GM19035 (cell line): ENCODE measurements around the gene THADA.
"Not testable (repeated sequence)": the region's sequence is repeated elsewhere in the genome, so short reads cannot be mapped to it uniquely, and the experiment has no call there.

Experiments
- ATAC-seq: cut with Tn5 transposase; IDR thresholded peaks from one replicate; pipeline ENCODE4 v1.9.1; 2021; ENCODE audit not compliant: unreplicated experiment

THADA gene

DNA sequence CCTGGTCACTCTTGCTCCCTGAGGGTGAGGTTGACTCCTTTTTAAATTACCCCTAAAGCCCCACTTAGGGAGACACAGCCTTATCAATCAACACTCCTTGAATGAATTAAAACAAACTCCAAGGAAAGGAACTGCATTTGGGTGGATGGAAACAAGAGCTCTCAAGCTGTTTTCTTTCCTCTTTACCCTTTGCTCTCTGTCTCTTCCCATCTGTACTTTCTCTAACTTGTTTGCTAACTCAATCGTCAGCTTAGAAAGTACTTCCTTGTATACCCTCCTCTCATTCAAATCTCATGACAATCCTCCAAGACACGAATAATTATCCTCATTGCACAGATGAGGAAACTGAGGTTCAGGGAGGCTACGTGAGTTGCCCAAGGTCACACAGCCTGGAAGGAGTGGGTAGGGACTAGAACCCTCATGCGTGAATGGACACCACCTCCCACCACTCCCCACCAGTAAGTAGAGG, 402.2 kb downstream of the THADA start:
- no peak for ATAC-seq

DNA sequence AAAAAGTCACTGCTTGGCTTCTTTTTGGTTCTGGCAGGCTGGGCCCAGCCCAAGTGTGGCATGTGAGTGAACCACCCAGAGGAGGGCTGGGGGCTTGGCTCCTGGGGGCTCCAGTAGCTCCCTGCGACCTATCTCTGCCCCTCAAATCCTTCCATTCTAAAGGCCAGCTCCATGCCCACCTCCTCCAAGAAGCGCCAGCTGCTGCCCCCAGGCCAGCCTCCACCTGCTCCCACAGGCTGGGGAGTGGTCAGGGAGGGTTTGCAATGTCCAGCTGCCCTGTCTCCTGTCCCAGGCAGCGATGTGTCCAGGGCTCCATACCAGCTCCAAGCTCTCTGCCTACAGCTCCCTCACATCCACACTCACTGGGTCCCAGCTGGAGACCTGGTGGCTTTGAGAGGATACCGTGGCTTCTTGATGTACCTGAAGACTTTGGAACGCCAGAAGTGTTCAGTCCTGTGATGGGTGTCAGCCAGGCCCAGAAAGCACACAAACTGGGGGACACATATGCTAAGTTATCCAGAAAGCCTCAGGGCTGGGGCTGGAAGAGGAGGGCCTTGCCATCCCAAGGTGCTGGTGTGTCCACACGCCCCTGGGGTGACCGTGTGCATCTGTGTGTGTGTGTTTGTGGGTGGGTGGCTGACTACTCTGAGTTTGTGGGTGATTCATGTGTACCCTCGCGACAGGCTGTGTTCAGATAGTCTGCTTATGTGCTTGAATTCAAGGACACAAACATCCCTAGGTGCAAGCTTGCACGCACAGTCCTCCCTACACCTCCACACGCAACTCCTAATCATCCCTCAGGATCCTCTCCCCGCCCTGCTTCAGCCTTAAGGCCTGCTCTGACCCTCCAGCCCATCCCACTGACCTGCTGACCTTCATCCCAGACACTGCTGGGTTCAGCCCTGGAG, 402.8 kb downstream of the THADA start:
- ATAC-seq = no peak

DNA sequence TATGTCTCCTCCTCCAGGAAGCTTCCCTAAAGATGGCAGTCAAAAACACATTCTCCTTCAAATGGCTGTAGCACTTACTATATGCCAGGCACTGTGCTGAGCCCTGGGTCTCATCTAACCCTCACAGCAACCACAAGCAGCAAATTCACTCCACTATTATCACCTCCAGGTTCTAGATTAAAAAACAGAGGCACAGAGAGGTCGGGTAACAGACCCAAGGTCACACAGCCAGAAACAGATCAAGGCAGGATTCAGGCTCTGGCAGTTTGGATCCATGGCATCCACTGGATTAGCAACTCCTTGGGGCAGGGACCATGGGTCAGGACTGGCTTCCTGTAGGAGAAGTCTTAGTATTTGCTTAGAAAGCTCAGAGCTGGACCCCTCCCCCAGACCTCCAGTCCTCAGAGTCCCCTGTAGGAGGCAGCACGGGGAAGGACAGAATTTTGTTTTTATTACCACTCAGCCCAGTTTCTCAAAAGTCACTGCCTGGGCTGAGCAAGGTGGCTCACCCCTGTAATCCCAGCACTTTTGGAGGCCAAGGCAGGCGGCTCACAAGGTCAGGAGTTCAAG, 403.8 kb downstream of the THADA start:
- ATAC-seq = no peak

DNA sequence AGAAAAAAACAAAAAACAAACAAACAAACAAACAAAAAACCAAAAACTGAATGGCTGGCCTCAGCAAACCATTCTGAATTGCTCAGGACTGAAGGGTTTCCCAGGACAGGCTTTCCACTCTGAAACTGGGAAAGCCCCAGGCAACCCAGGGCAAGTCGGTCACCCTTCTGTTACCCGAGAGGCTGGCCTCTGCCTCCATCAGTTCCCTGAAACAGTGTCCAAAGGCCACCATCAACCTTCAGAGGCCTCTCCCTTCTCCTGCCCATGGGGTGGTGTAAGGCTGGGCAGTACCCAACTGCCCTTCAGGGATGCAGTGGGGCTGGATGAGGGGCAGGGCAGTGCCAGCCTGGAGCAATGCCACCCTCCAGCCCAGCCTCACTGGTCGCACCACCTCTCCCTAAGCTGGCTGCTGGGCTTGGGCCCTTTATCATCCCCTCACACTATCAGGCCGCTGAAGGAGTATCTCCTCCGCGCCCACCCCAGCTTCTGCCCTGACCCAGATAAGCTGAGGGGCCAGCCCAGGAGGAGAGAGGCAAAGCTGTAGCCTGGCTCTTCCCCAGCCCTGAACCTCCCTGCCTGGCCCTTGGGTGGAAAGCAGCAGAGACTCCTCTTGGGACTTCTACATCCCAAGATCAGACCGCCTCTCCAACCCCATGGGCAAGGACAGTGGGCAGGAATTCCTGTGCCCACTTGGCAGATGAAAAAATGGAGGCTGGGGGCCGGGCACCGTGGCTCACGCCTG, 405.4 kb downstream of the THADA start:
- no peak for ATAC-seq

DNA sequence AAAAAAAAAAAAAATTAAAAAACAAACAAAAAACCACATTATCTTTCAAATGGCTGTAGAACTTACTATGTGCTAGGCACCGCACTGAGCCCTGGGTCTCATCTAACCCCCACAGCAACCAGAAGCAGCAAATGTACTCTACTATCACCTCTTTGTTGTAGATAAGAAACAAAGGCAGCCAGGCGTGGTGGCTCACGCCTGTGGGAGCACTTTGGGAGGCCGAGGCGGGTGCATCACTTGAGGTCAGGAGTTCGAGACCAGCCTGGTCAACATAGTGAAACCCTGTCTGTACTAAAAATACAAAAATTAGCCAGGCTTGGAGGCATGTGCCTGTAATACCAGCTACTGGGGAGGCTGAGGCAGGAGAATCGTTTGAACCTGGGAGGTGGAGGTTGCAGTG, 406.0 kb downstream of the THADA start:
- not testable (repeated sequence) for ATAC-seq

DNA sequence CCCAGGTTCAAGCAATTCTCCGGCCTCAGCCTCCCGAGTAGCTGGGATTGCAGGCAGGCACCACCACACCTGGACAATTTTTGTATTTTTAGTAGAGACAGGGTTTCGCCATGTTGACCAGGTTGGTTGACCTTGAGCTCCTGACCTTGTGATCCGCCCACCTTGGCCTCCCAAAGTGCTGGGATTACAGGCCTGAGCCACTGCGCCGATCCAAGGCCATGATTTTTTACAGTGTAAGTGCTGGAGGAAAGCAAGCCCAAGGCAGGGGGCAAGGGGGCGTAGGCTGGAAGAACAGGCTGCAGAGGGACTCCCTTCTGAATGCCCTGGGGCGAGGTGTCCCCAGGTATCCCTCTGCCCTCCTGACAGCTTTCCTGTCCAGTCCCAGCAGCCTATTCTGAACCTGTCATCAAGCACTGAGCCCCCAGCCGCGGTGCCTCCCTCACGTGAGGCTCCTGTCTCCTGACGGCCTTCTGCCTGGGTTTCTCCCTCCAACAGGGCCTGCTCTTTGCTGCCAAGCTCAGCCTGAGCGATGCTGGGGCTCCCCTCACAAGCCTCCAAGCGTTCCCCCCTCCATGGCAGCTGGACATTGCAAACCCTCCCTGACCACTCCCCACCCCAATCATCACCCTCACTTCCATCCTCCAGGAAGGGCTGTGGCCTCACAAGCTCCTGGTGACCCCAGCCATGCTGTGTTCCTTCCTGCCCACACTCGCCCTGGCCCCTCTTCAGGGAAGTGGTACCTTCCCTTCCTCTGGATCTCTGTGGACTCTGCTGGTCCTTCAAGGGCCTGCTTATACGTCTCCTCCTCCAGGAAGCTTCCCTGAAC, 407.1 kb downstream of the THADA start:
- ATAC-seq = no peak

DNA sequence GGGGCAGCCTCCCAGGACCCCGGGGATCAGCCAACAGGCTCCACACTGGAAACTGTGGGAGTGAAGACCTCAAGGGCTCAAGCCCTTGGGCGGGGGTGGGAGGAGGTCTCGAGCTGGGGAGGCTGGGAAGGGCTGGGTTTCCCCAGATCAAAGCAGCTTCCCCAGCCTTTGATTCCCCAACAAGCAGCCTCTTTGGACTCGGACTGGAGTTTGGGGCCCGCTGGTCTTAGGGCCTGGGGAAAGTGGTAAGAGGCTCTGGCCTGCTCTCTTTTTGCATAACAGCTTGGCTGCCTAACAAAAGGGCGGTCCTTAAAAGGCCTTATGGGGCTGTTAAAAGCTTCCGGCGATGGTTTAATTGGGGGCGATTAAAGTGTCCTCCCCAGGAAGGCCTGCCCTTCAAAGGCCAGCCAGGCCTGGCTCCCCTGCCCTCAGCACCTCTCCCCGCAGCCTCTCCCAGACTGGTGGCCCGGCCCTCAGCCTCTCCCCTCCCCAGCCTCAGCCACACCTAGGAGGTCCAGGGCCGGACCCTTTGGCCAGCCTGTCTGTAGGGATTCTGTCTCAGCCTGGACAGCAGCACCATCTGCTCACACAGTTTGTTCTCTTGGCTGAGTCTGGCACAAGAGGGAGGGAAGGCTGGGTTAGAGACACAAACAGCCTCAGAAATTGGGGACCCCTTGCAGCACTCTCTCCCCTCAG, 409.0 kb downstream of the THADA start:
- ATAC-seq = no peak

DNA sequence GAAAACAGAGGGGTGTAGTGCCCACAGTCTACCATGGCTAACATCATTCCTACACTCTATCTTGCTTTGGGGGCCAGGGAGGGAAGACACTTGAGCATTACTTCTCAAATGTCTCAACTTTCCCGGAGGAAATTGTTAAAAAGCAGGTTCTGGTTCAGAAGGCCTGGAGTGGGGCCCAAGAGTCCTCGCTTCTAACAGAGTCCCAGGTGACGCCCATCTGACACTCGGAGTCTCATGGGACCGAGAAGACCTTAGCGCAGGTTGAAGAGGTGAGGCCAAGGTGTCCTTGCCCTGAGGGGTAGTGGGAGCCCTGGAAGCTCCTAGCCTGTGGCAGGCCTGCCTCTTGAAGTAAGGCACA, 409.5 kb downstream of the THADA start:
- ATAC-seq = no peak

DNA sequence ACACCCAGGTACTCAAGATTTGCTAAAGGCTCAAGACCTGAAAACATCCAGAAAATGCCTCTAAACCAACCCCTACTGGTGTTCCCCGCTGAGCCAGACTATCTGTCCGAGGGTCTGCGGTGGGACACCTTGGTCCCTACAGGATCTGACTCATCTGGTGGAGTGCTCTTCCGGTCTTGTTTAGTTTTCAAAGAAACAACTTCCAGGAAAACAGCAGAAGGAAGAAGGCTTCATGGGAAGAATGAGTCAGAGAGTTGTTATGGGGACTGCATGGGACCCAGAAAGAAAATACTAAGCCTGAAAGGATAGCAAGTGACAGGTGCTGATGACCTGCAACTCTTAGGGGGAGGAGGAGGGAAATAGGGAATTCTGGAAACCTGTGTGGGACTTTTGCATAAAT, 410.7 kb downstream of the THADA start:
- ATAC-seq = no peak

DNA sequence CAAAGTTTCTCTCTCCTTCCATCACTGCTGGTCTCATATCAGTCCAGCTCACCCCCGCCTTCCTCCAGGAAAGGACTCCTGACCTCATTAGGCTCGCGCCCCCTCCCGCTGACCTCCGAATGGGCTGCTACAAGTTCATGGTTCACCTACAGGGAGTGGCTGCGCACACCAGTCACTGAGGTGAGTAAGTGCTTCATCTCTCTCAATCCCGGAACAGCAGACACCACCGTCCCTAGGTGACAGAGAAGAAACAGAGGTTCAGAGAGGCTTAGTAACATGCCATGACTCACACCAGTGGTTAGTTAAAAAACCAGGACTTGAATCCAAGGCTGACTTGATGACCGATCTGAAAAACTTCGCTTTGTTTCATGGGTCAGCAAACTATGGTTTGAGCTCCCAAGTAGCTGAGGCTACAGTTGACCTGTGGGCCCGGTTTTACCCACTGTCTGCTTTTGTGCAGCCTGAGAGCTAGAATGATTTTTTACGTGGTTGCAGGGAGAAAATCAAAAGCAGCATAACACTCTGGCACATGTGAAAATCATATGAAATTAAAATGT, 411.4 kb downstream of the THADA start:
- ATAC-seq = no peak

DNA sequence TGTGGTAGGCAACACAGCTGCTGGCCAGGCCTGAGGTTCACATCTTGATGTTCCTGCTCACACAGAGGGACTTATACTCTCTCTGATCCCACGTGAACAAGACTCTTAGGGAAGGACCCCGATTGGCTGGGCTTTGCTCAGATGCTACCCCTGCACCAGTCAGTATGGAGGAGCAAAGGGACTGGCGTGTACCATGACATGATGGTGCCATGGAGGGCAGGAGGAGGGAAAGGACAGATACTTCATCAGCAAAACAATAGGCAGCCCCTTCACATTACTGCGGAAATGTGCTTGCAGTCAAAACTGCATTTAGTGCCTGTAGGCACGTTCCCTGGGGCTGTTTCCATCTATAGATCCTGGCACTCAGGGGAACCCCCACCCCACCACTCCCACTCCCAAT, 412.1 kb downstream of the THADA start:
- no peak for ATAC-seq

DNA sequence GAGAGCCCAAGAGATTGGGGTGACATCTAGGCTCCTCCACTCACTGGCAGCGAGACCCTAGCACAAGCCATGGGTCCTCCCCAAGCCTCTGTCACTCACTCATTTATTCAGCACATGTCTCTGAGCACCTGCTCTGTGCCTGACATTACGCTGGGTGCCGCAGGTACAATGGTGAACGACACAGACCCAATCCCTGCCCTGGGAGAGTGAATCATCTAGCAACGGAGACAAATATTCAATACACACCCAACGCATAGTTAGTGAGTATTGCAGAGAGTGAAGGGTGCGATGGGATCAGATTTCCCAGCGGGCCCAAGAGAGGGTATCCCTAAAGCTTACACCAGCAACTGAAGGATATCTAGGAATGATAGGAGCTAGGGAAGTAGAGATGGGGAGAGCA, 414.9 kb downstream of the THADA start:
- no peak for ATAC-seq
